Activated T-cell treated with anti-CD3 and anti-CD28 coated beads, Interleukin-2, amount 50 U/mL, for 72 hours (primary cell): ENCODE data around the gene GPATCH2. TPM values are rescaled to one million over a fixed set of nuclear protein-coding genes. Genes with fewer than 3 reads are reported as not detected.

ENCODE experiments used
- ATAC-seq, 2 donors: fragments of 150-1000 bp; cut with Tn5 transposase; replicated peaks in 1 of 2; 2 replicates each; pipeline ENCODE4 v1.10.0; 2021; ENCODE audit warnings: moderate library complexity in 2 of 2, mild to moderate bottlenecking in 1 of 2
- DNase-seq, 2 donors: peaks; one replicate each; pipeline ENCODE4 v3.0.0; 2021 to 2022; ENCODE audit warnings: mixed read lengths in 1 of 2
- H3K27ac Mint-ChIP-seq: one replicate; pipeline ENCODE4 v1.8.0; 2022; ENCODE audit warnings: mild to moderate bottlenecking, moderate library complexity, mixed read lengths
- H3K27me3 Mint-ChIP-seq: one replicate; pipeline ENCODE4 v1.8.0; 2022; ENCODE audit warnings: low read depth, mixed read lengths
- H3K36me3 Mint-ChIP-seq, 2 donors: one replicate each; pipeline ENCODE4 v1.8.0; 2022; ENCODE audit warnings: mixed read lengths in 2 of 2, mild to moderate bottlenecking in 1 of 2; ENCODE audit not compliant: insufficient read depth in 2 of 2
- H3K4me1 Mint-ChIP-seq: one replicate; pipeline ENCODE4 v1.8.0; 2022; ENCODE audit warnings: low read depth, mixed read lengths
- H3K4me3 Mint-ChIP-seq, 2 donors: one replicate each; pipeline ENCODE4 v1.8.0; 2022; ENCODE audit warnings: mild to moderate bottlenecking in 2 of 2, mixed read lengths in 2 of 2, moderate library complexity in 2 of 2
- H3K9me3 Mint-ChIP-seq, 2 donors: one replicate each; pipeline ENCODE4 v1.8.0; 2022; ENCODE audit warnings: mixed read lengths in 2 of 2
- total RNA-seq, 2 donors: library from RNA; stranded (reverse); gene quantifications; one replicate each; pipeline ENCODE4 v1.2.3, GENCODE V29; 2022

GPATCH2 gene
- total RNA-seq, 2 donors from 2014 or later: 7.7 to 8.5 TPM

- ATAC-seq (no peak), DNase-seq (no peak)
- Mint-ChIP-seq H3K36me3 (peaks cover 3 to 5% of the 10 kb centered on the region in 2 donors), H3K27ac (no peak overlapping the region), H3K9me3 (peaks cover 1% of the 10 kb centered on the region in 2 donors), H3K4me3 (no peak overlapping the region), H3K4me1 (no peaks in the 10 kb centered on the region), H3K27me3 (no peaks in the 10 kb centered on the region)
These were observed 181.5 kb downstream of the GPATCH2 start for GRCh38 chr1:217449370-217449769.

GRCh38 chr1:217443845-217444244, 187.0 kb downstream of the GPATCH2 start:
- H3K9me3 Mint-ChIP-seq: peaks cover 8% of the 10 kb centered on the region in 2 donors
- no peaks in the 10 kb centered on the region for H3K27me3 Mint-ChIP-seq
- no peaks in the 10 kb centered on the region for H3K4me1 Mint-ChIP-seq
- no peak overlapping the region for H3K27ac Mint-ChIP-seq
- DNase-seq: no peak
- H3K36me3 Mint-ChIP-seq: peaks cover 23 to 24% of the 10 kb centered on the region in 2 donors
- no peak overlapping the region for H3K4me3 Mint-ChIP-seq
- ATAC-seq: no peak

- no peaks in the 10 kb centered on the region for H3K4me1 Mint-ChIP-seq
- H3K4me3 Mint-ChIP-seq: no peak overlapping the region
- peaks cover 4 to 5% of the 10 kb centered on the region in 2 donors for H3K9me3 Mint-ChIP-seq
- DNase-seq (no peak), ATAC-seq (no peak)
- no peaks in the 10 kb centered on the region for H3K27me3 Mint-ChIP-seq
- peaks cover 17 to 18% of the 10 kb centered on the region in 2 donors for H3K36me3 Mint-ChIP-seq
- no peak overlapping the region for H3K27ac Mint-ChIP-seq
These were observed 193.5 kb downstream of the GPATCH2 start for GRCh38 chr1:217437376-217437775.

- H3K36me3 Mint-ChIP-seq: peaks cover 11 to 16% of the 10 kb centered on the region in 2 donors
- no peaks in the 10 kb centered on the region for H3K27me3 Mint-ChIP-seq
These were observed 195.7 kb downstream of the GPATCH2 start for GRCh38 chr1:217435204-217435603.

GRCh38 chr1:217433664-217434063, 197.2 kb downstream of the GPATCH2 start:
- no peak for DNase-seq
- H3K27me3 Mint-ChIP-seq: no peaks in the 10 kb centered on the region
- no peaks in the 10 kb centered on the region for H3K9me3 Mint-ChIP-seq
- no peak for ATAC-seq
- H3K4me3 Mint-ChIP-seq: no peak overlapping the region
- no peak overlapping the region for H3K27ac Mint-ChIP-seq
- H3K4me1 Mint-ChIP-seq: no peaks in the 10 kb centered on the region
- H3K36me3 Mint-ChIP-seq: peaks cover 2 to 6% of the 10 kb centered on the region in 2 donors

More at GRCh38 chr1:217435204-217435603, 195.7 kb downstream of the GPATCH2 start:
- H3K4me3 Mint-ChIP-seq: no peak overlapping the region
- peaks cover 4 to 5% of the 10 kb centered on the region in 2 donors for H3K9me3 Mint-ChIP-seq
- H3K4me1 Mint-ChIP-seq: no peaks in the 10 kb centered on the region
- no peak for DNase-seq
- no peak for ATAC-seq
- H3K27ac Mint-ChIP-seq: no peak overlapping the region

GRCh38 chr1:217432339-217432738, 198.6 kb downstream of the GPATCH2 start:
- no peak for DNase-seq
- Mint-ChIP-seq H3K27me3 (no peaks in the 10 kb centered on the region), H3K36me3 (peaks cover 0 to 2% of the 10 kb centered on the region in 2 donors), H3K4me3 (no peak overlapping the region), H3K4me1 (no peaks in the 10 kb centered on the region), H3K27ac (no peak overlapping the region), H3K9me3 (no peaks in the 10 kb centered on the region)
- ATAC-seq: no peak

- no peak for DNase-seq
- no peaks in the 10 kb centered on the region for H3K9me3 Mint-ChIP-seq
- no peaks in the 10 kb centered on the region for H3K27me3 Mint-ChIP-seq
- H3K4me1 Mint-ChIP-seq: no peaks in the 10 kb centered on the region
- H3K36me3 Mint-ChIP-seq: peaks cover 0 to 2% of the 10 kb centered on the region in 2 donors
- H3K27ac Mint-ChIP-seq: no peak overlapping the region
- ATAC-seq: no peak
- no peak overlapping the region for H3K4me3 Mint-ChIP-seq
These were observed 199.5 kb downstream of the GPATCH2 start for GRCh38 chr1:217431395-217431794.

GRCh38 chr1:217425422-217425821, 205.5 kb downstream of the GPATCH2 start:
- peaks cover 8% of the 10 kb centered on the region for H3K27me3 Mint-ChIP-seq
- ATAC-seq (no peak), DNase-seq (no peak)
- no peak overlapping the region for H3K27ac Mint-ChIP-seq
- no peak overlapping the region for H3K4me3 Mint-ChIP-seq
- no peaks in the 10 kb centered on the region for H3K9me3 Mint-ChIP-seq
- no peaks in the 10 kb centered on the region for H3K4me1 Mint-ChIP-seq
- no peaks in the 10 kb centered on the region for H3K36me3 Mint-ChIP-seq

GRCh38 chr1:217419194-217419551, 211.7 kb downstream of the GPATCH2 start:
- Mint-ChIP-seq H3K4me1 (no peaks in the 10 kb centered on the region), H3K4me3 (no peak overlapping the region), H3K27me3 (peaks cover 8% of the 10 kb centered on the region), H3K36me3 (no peaks in the 10 kb centered on the region), H3K27ac (no peak overlapping the region), H3K9me3 (no peaks in the 10 kb centered on the region)
- DNase-seq: no peak
- ATAC-seq: no peak

- no peak for DNase-seq
- H3K4me3 Mint-ChIP-seq: no peak overlapping the region
- no peak for ATAC-seq
- no peaks in the 10 kb centered on the region for H3K9me3 Mint-ChIP-seq
- H3K36me3 Mint-ChIP-seq: no peaks in the 10 kb centered on the region
- H3K27ac Mint-ChIP-seq: no peak overlapping the region
- no peaks in the 10 kb centered on the region for H3K4me1 Mint-ChIP-seq
- peaks cover 8% of the 10 kb centered on the region for H3K27me3 Mint-ChIP-seq
These were observed 212.4 kb downstream of the GPATCH2 start for GRCh38 chr1:217418269-217419193.

GRCh38 chr1:217417363-217417762, 213.5 kb downstream of the GPATCH2 start:
- ATAC-seq (no peak), DNase-seq (no peak)
- no peaks in the 10 kb centered on the region for H3K36me3 Mint-ChIP-seq
- no peak overlapping the region for H3K4me3 Mint-ChIP-seq
- peaks cover 3% of the 10 kb centered on the region for H3K27me3 Mint-ChIP-seq
- H3K4me1 Mint-ChIP-seq: no peaks in the 10 kb centered on the region
- no peaks in the 10 kb centered on the region for H3K9me3 Mint-ChIP-seq
- no peak overlapping the region for H3K27ac Mint-ChIP-seq

- DNase-seq (no peak), ATAC-seq (no peak)
- Mint-ChIP-seq H3K9me3 (peaks cover 0 to 1% of the 10 kb centered on the region in 2 donors), H3K36me3 (no peaks in the 10 kb centered on the region), H3K4me1 (no peaks in the 10 kb centered on the region), H3K27me3 (no peaks in the 10 kb centered on the region), H3K27ac (no peak overlapping the region), H3K4me3 (no peak overlapping the region)
These were observed 223.3 kb downstream of the GPATCH2 start for GRCh38 chr1:217407534-217408001.

- no peaks in the 10 kb centered on the region for H3K36me3 Mint-ChIP-seq
- no peak overlapping the region for H3K27ac Mint-ChIP-seq
- DNase-seq: no peak
- H3K4me1 Mint-ChIP-seq: no peaks in the 10 kb centered on the region
- peaks cover 2 to 3% of the 10 kb centered on the region in 2 donors for H3K9me3 Mint-ChIP-seq
- no peaks in the 10 kb centered on the region for H3K27me3 Mint-ChIP-seq
- H3K4me3 Mint-ChIP-seq: no peak overlapping the region
- ATAC-seq: no peak
These were observed 227.7 kb downstream of the GPATCH2 start for GRCh38 chr1:217403026-217403720.
